Endothelial cell of umbilical vein (primary cell): Measurements from ENCODE around the gene SCRN3. TPM values are rescaled to one million over a fixed set of nuclear protein-coding genes. Genes with fewer than 3 reads are reported as not detected.

ENCODE experiments used
- BruUV-seq: library from RNA; stranded (reverse); fragments of 400-500 nt; replicated peaks from 2 replicates; lab custom pipeline; 2021; lab: Mats Ljungman, UMichigan
- CTCF ChIA-PET: fragments of 300-600, 350-600 bp; sonication (Branson Sonifier 250); formaldehyde crosslinking; loops from one replicate; lab custom pipeline; 2021; ENCODE audit warnings: antibody characterized with exemption, inconsistent platforms; lab: Charles Lee
- POLR2A ChIA-PET: fragments of 300-600, 350-600 bp; sonication (Branson Sonifier 250); formaldehyde crosslinking; loops from one replicate; lab custom pipeline; 2021; ENCODE audit warnings: antibody characterized with exemption, inconsistent platforms; lab: Charles Lee
- DNase-seq: peaks from one replicate; pipeline ENCODE4 v3.0.0-alpha.2; 2011; ENCODE audit warnings: low read depth, low spot score
- FAIRE-seq: peaks from 2 replicates; lab custom pipeline; 2011; peaks lifted over from hg19 to GRCh38; lab: Jason Lieb, UNC
- H2AFZ ChIP-seq: 2 replicates; pipeline ENCODE4 v1.6.0; 2012; ENCODE audit warnings: low read depth, low read length, control low read depth, inconsistent platforms
- H3K27ac ChIP-seq: 2 replicates; pipeline ENCODE4 v1.5.1; 2011; ENCODE audit warnings: low read depth, mild to moderate bottlenecking, control low read depth, low read length, moderate library complexity; ENCODE audit not compliant: insufficient read depth
- H3K27me3 ChIP-seq, 2 experiments: 2 replicates each; pipeline versions ENCODE4 v1.6.0 to v1.6.1; 2011; ENCODE audit warnings: low read length in 2 of 2, mixed read lengths in 1 of 2; ENCODE audit not compliant: control insufficient read depth in 2 of 2, insufficient read depth in 2 of 2
- H3K36me3 ChIP-seq, 2 experiments: 2 replicates in 1 of 2; 3 replicates in 1 of 2; pipeline ENCODE4 v1.5.1; 2011; ENCODE audit warnings: low read length in 2 of 2, mild to moderate bottlenecking in 1 of 2, moderate library complexity in 1 of 2; ENCODE audit not compliant: control insufficient read depth in 2 of 2, insufficient read depth in 2 of 2; ENCODE audit errors: extremely low read depth in 1 of 2
- H3K4me1 ChIP-seq: 3 replicates; pipeline ENCODE4 v1.5.1; 2011; ENCODE audit warnings: mild to moderate bottlenecking, low read length; ENCODE audit not compliant: control insufficient read depth, insufficient read depth; ENCODE audit errors: extremely low read depth
- H3K4me2 ChIP-seq: 2 replicates; pipeline ENCODE4 v1.6.1; 2011; ENCODE audit warnings: low read length, control low read depth, mixed read lengths; ENCODE audit not compliant: insufficient read depth
- H3K4me3 ChIP-seq, 3 experiments: fragments of 200-600 bp in 1 of 3; sonication (generic), shearing (Covaris generic) in 1 of 3; replicated peaks in 1 of 3; 2 replicates each; pipeline ENCODE4 v1.5.1; 2011 to 2016; ENCODE audit warnings: control low read depth in 3 of 3, low read length in 3 of 3, mild to moderate bottlenecking in 2 of 3, inconsistent platforms in 1 of 3, low read depth in 1 of 3, moderate library complexity in 1 of 3; ENCODE audit not compliant: insufficient read depth in 1 of 3
- H3K79me2 ChIP-seq: 2 replicates; pipeline ENCODE4 v1.6.0; 2012; ENCODE audit warnings: low read length, inconsistent platforms; ENCODE audit not compliant: control insufficient read depth, insufficient read depth
- H3K9ac ChIP-seq: replicated peaks from 2 replicates; pipeline ENCODE3; 2011; ENCODE audit warnings: low read length, control low read depth; ENCODE audit not compliant: insufficient read depth; ENCODE audit errors: extremely low read depth
- H3K9me1 ChIP-seq: replicated peaks from 3 replicates; pipeline ENCODE4 v1.6.0; 2011; ENCODE audit warnings: mild to moderate bottlenecking, low read length; ENCODE audit not compliant: control insufficient read depth, insufficient read depth; ENCODE audit errors: extremely low read depth
- H3K9me3 ChIP-seq: replicated peaks from 2 replicates; pipeline ENCODE4 v1.5.1; 2012; ENCODE audit warnings: low read length, inconsistent platforms; ENCODE audit not compliant: control insufficient read depth, insufficient read depth
- H4K20me1 ChIP-seq: replicated peaks from 2 replicates; pipeline ENCODE3; 2011; ENCODE audit warnings: mild to moderate bottlenecking, low read length; ENCODE audit not compliant: control insufficient read depth, insufficient read depth; ENCODE audit errors: extremely low read depth
- EZH2 ChIP-seq: IDR thresholded peaks from 2 replicates; pipeline ENCODE4 v1.6.1; 2012; ENCODE audit warnings: borderline replicate concordance, low read depth, mild to moderate bottlenecking, moderate library complexity, low read length, inconsistent platforms; ENCODE audit not compliant: severe bottlenecking
- FOS ChIP-seq: IDR thresholded peaks from 2 replicates; pipeline ENCODE4 v1.6.1; 2011; ENCODE audit warnings: mild to moderate bottlenecking, low read length, moderate library complexity, borderline replicate concordance; ENCODE audit not compliant: insufficient read depth
- GATA2 ChIP-seq: IDR thresholded peaks from 2 replicates; pipeline ENCODE4 v1.7.0; 2011; ENCODE audit warnings: low read depth, mild to moderate bottlenecking, moderate library complexity, mixed read lengths, low read length; ENCODE audit not compliant: insufficient read length, insufficient read depth
- JUN ChIP-seq: IDR thresholded peaks from 2 replicates; pipeline ENCODE4 v1.6.1; 2011; ENCODE audit warnings: borderline replicate concordance, low read depth; ENCODE audit not compliant: insufficient read length, insufficient read depth
- MYC ChIP-seq: IDR thresholded peaks from one replicate; pipeline ENCODE4 v1.6.1; 2011; ENCODE audit warnings: mild to moderate bottlenecking, low read depth, low read length
- POLR2A ChIP-seq: IDR thresholded peaks from 2 replicates; pipeline ENCODE4 v1.6.1; 2012; ENCODE audit warnings: low read depth, mild to moderate bottlenecking, control low read depth, low read length
- POLR2AphosphoS5 ChIP-seq: IDR thresholded peaks from 2 replicates; pipeline ENCODE4 v1.6.1; 2012; ENCODE audit warnings: low read depth, mild to moderate bottlenecking, control low read depth, low read length, moderate library complexity; ENCODE audit not compliant: insufficient read depth
- dilution Hi-C: fragments of 300-500 bp; cut with MboI; formaldehyde crosslinking; loops from one replicate; pipeline ENCODE4 v1.15.0; 2019; ENCODE audit warnings: low sequenced_read_pairs; ENCODE audit not compliant: extremely low pct_ligation_motif_present
- intact Hi-C: fragments of 100-400 bp; cut with micrococcal nuclease; formaldehyde crosslinking; loops from one replicate; pipeline ENCODE4 v1.10.0; 2022
- polyA plus RNA-seq, 4 experiments: library from polyadenylated mRNA; depleted of rRNA in 3 of 4; stranded (reverse) in 3 of 4; unstranded in 1 of 4; fragments of >200 nt; gene quantifications; 2 replicates each; pipeline versions ENCODE4 v1.2.1 to v1.2.3, GENCODE V29; 2011 to 2012; ENCODE audit warnings: missing spikeins in 1 of 4
- total RNA-seq: library from RNA; stranded (reverse); gene quantifications from 2 replicates; pipeline ENCODE4 v1.2.3, GENCODE V29; 2021
- TF ChIP-seq, protein P1 (sequence below): IDR thresholded peaks from 2 replicates; pipeline ENCODE4 v1.6.1; 2011; ENCODE audit not compliant: insufficient read depth, insufficient read length
- TF ChIP-seq, protein P2 (sequence below), 2 donors: IDR thresholded peaks; 1 replicate in 1 of 2; 2 replicates in 1 of 2; pipeline ENCODE4 v1.5.1; 2011; ENCODE audit warnings: low read length in 2 of 2, mild to moderate bottlenecking in 2 of 2, moderate library complexity in 2 of 2, control low read depth in 1 of 2, inconsistent platforms in 1 of 2, low read depth in 1 of 2; ENCODE audit not compliant: insufficient read depth in 1 of 2; ENCODE audit errors: extremely low read depth in 1 of 2

Gene SCRN3
- total and polyA plus RNA-seq, 2 donors (not counting 3 experiments of a cell fraction or from before 2014, with no cell fraction given) = 10.7 to 24.0 TPM

DNA sequence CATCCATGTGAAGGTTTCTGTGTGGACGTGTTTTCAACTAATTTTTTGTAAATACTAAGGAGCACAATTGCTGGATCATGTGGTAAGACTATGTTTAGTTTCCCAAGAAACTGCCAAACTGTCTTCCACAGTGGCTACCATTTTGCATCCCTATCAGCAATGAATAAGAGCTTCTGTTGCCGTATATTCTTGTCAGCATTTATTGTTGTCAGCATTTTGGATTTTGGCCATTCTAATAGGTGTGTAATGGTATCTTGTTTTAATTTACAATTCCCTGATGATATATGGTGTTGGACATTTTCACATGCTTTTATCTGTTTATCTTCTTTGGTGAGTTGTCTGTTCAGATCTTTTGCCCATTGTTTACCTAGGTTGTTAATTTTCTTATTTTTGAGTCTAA is 34.5 kb downstream of the SCRN3 start:
- TF ChIP-seq EZH2 (no peak), GATA2 (no peak), MYC (no peak), POLR2AphosphoS5 (no peak), JUN (no peak), POLR2A (no peak), FOS (no peak)
- TF ChIP-seq, protein P1, sequence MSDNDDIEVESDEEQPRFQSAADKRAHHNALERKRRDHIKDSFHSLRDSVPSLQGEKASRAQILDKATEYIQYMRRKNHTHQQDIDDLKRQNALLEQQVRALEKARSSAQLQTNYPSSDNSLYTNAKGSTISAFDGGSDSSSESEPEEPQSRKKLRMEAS = no peak
- TF ChIP-seq, protein P2, sequence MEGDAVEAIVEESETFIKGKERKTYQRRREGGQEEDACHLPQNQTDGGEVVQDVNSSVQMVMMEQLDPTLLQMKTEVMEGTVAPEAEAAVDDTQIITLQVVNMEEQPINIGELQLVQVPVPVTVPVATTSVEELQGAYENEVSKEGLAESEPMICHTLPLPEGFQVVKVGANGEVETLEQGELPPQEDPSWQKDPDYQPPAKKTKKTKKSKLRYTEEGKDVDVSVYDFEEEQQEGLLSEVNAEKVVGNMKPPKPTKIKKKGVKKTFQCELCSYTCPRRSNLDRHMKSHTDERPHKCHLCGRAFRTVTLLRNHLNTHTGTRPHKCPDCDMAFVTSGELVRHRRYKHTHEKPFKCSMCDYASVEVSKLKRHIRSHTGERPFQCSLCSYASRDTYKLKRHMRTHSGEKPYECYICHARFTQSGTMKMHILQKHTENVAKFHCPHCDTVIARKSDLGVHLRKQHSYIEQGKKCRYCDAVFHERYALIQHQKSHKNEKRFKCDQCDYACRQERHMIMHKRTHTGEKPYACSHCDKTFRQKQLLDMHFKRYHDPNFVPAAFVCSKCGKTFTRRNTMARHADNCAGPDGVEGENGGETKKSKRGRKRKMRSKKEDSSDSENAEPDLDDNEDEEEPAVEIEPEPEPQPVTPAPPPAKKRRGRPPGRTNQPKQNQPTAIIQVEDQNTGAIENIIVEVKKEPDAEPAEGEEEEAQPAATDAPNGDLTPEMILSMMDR (IDR thresholded peaks at IDR 0.05; ENCODE audit: extremely low read depth in 1 of 2, insufficient read depth in 1 of 2, low read depth in 1 of 2, low read length in 2 of 2) = no peak
- FAIRE-seq = no peak
- Histone ChIP-seq H3K9me3 (no peaks in the 10 kb centered on the region), H3K27ac (no peak overlapping the region), H3K4me3 (no peak overlapping the region), H3K9ac (no peak overlapping the region), H3K27me3 (no peaks in the 10 kb centered on the region), H3K4me2 (no peak overlapping the region), H3K79me2 (no peaks in the 10 kb centered on the region), H3K4me1 (no peaks in the 10 kb centered on the region), H3K9me1 (no peaks in the 10 kb centered on the region), H3K36me3 (peaks cover 0 to 1% of the 10 kb centered on the region in 2 experiments), H4K20me1 (no peaks in the 10 kb centered on the region), H2AFZ (no peak overlapping the region)
- intact Hi-C loops (no loop called here), dilution Hi-C loops (no loop called here)
- POLR2A ChIA-PET = no interaction called here
- DNase-seq = no peak
- CTCF ChIA-PET = no interaction called here
- BruUV-seq = no TSS peak
